Nephron progenitor cell (in vitro differentiated cells): ENCODE results near the gene KLHL29.

Source experiments
- DNase-seq: peaks from one replicate; pipeline ENCODE4 v3.0.0; 2021
- H3K27ac Mint-ChIP-seq: 2 replicates; pipeline ENCODE4 v1.8.0; 2021; ENCODE audit warnings: mild to moderate bottlenecking, moderate library complexity, mixed read lengths
- H3K27me3 Mint-ChIP-seq: 2 replicates; pipeline ENCODE4 v1.8.0; 2021; ENCODE audit warnings: mild to moderate bottlenecking, low read depth, mixed read lengths; ENCODE audit not compliant: poor library complexity
- H3K36me3 Mint-ChIP-seq: 2 replicates; pipeline ENCODE4 v1.8.0; 2021; ENCODE audit warnings: low read depth, mixed read lengths
- H3K4me1 Mint-ChIP-seq: 2 replicates; pipeline ENCODE4 v1.8.0; 2021; ENCODE audit warnings: mixed read lengths
- H3K4me3 Mint-ChIP-seq: 2 replicates; pipeline ENCODE4 v1.8.0; 2021; ENCODE audit warnings: mild to moderate bottlenecking, moderate library complexity, mixed read lengths
- H3K9me3 Mint-ChIP-seq: 2 replicates; pipeline ENCODE4 v1.8.0; 2021; ENCODE audit warnings: mild to moderate bottlenecking, moderate library complexity, mixed read lengths
- TF ChIP-seq, protein P1 (sequence below): fragments of 200-600 bp; sonication (generic); IDR thresholded peaks from 2 replicates; pipeline ENCODE4 v1.5.0; 2021; ENCODE audit warnings: antibody characterized with exemption

KLHL29 gene

DNA sequence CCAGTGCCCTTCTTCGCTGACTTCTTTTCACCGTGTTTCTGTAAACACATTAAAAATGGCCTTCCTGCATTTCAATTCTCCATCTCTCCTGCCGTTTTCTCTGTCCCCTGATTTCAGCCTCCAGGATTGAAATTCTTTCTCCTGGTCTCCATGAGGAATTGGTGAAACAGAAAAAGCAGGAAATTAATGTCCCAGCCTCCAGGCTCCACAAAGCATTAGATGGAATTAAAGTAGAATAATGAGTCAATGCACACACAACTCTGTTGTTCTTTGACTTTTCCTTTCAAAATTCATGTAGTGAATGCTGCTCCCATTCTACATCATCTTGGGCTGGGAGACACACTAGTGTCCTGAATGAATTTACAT lies 209.5 kb downstream of the KLHL29 start:
- no peaks in the 10 kb centered on the region for H3K9me3 Mint-ChIP-seq
- no peak overlapping the region for H3K4me3 Mint-ChIP-seq
- H3K36me3 Mint-ChIP-seq, result no peaks in the 10 kb centered on the region
- DNase-seq, result no peak
- TF ChIP-seq, protein P1, sequence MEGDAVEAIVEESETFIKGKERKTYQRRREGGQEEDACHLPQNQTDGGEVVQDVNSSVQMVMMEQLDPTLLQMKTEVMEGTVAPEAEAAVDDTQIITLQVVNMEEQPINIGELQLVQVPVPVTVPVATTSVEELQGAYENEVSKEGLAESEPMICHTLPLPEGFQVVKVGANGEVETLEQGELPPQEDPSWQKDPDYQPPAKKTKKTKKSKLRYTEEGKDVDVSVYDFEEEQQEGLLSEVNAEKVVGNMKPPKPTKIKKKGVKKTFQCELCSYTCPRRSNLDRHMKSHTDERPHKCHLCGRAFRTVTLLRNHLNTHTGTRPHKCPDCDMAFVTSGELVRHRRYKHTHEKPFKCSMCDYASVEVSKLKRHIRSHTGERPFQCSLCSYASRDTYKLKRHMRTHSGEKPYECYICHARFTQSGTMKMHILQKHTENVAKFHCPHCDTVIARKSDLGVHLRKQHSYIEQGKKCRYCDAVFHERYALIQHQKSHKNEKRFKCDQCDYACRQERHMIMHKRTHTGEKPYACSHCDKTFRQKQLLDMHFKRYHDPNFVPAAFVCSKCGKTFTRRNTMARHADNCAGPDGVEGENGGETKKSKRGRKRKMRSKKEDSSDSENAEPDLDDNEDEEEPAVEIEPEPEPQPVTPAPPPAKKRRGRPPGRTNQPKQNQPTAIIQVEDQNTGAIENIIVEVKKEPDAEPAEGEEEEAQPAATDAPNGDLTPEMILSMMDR, result no peak
- peaks cover 70% of the 10 kb centered on the region for H3K4me1 Mint-ChIP-seq
- H3K27me3 Mint-ChIP-seq, result peaks cover 10% of the 10 kb centered on the region
- peak overlapping the region; percentile 79 for H3K27ac Mint-ChIP-seq

DNA sequence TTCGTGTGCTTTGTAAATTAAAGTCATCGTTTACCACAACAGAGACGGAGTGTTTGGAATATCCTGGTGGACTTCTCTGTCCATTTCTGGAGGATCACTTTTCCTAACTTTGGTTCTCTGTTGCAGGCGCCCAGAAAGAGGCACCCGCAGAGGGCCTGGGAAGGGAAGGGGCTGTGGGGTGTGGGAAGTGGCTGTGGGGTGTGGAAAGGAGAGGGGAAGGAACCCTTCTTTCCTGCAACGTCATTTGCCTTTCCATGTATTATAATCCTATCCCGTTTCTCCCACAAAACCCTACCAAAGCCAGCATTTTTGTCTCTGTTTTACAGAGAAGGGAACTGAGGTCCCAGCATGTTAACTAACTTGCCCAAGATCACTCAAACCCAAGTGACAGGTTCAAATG lies 210.0 kb downstream of the KLHL29 start:
- H3K4me3 Mint-ChIP-seq, result no peak overlapping the region
- H3K36me3 Mint-ChIP-seq, result no peaks in the 10 kb centered on the region
- H3K9me3 Mint-ChIP-seq, result no peaks in the 10 kb centered on the region
- H3K27me3 Mint-ChIP-seq, result peaks cover 10% of the 10 kb centered on the region
- TF ChIP-seq, protein P1, result no peak
- H3K4me1 Mint-ChIP-seq, result peaks cover 72% of the 10 kb centered on the region
- H3K27ac Mint-ChIP-seq, result no peak overlapping the region
- no peak for DNase-seq

DNA sequence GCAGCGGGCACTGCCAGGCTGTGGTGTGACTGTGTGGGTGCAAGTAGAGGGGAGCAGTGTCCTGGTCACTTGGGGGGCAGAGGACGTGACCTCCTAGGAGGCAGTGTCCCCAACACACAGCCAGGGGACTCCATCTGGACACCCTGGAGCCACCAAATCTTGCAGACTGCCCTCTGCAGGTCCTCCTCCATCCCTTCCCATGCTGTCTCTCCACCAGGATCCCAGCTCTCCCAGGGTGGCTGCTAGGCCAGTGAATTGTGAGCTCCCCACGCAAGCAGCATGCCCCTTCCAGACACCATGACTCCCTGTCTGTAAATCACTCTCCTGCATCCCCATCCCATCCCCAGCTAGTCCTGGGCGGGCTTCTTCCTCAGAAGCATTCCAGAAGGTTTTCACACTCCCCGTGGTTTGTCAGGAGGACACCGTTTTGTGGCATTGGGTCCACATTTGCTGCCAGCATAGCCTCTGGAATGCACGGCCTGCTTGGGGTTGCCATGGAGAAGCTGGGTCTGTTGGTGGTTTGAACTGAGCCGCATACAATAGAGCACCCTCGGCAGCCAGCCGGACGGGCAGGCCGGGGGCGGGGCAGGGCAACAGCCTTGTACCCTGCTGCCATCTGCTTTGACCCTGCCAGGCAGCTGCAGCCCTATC lies 210.7 kb downstream of the KLHL29 start:
- no peaks in the 10 kb centered on the region for H3K36me3 Mint-ChIP-seq
- H3K9me3 Mint-ChIP-seq, result no peaks in the 10 kb centered on the region
- TF ChIP-seq, protein P1, result no peak
- no peak overlapping the region for H3K4me3 Mint-ChIP-seq
- H3K4me1 Mint-ChIP-seq, result peaks cover 71% of the 10 kb centered on the region
- H3K27ac Mint-ChIP-seq, result peak overlapping the region; percentile 77
- peaks cover 10% of the 10 kb centered on the region for H3K27me3 Mint-ChIP-seq
- peak; percentile 42 for DNase-seq

DNA sequence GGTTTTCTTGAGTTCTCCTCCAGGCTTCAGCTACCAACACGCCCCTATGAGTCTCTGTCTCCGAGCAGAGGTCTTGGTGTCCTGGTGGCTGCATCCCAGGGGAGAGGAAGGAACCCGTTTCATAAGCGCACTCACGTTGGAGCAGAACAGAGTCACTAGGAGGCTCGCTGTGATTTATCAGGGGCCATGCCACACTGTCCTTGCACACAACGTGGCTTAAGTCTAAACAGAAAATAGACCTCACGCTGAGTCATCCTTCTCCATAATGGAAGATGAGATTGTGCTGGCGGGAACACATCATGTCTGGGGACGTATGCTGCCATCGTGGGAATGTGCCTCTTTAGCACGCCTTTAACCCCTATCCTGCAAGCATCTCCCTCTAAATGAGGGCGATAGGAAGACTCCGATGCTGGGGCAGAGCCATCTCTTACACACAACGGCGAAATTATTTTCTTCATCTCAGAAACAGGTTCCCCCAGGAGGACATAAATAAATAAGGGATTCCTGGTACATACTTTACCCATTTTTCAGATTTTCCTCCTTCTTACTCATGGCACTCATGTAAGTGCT lies 211.4 kb downstream of the KLHL29 start:
- Mint-ChIP-seq H3K27ac (peak overlapping the region; percentile 82), H3K36me3 (no peaks in the 10 kb centered on the region), H3K9me3 (no peaks in the 10 kb centered on the region), H3K4me1 (peaks cover 70% of the 10 kb centered on the region), H3K27me3 (peaks cover 9% of the 10 kb centered on the region), H3K4me3 (no peak overlapping the region)
- no peak for DNase-seq
- TF ChIP-seq, protein P1, result no peak

DNA sequence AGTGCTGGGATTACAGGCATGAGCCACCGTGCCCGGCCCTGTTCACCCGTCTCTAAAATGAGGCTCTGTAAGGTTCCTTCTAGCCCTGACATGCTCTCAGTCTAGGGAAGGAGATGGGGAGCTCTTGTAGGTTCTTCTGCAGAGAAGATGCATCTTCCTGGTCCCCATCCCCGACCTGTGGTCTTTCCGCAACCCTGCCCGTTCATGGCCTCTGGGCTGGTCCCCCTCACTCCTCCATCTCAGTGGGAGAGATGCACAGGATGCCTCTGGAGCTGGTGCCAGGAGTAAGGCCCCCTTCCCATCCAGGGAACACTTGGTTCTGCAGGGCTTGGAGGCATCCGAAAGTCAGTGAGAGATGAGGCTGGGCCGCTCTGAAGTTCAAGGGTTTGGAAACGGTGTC lies 212.7 kb downstream of the KLHL29 start:
- Mint-ChIP-seq H3K27me3 (peaks cover 8% of the 10 kb centered on the region), H3K4me1 (peaks cover 75% of the 10 kb centered on the region)

More for the DNA sequence above, 212.7 kb downstream of the KLHL29 start:
- Mint-ChIP-seq H3K27ac (no peak overlapping the region), H3K9me3 (no peaks in the 10 kb centered on the region), H3K36me3 (no peaks in the 10 kb centered on the region), H3K4me3 (no peak overlapping the region)
- no peak for DNase-seq
- TF ChIP-seq, protein P1, result no peak
